COLO668 (cell line): ENCODE measurements around the gene CAMK2N1.

ENCODE experiments used
- DNase-seq: peaks from one replicate; lab custom pipeline; 2025; ENCODE audit not compliant: unreplicated experiment; lab: John Stamatoyannopoulos, UW

The CAMK2N1 gene

DNA sequence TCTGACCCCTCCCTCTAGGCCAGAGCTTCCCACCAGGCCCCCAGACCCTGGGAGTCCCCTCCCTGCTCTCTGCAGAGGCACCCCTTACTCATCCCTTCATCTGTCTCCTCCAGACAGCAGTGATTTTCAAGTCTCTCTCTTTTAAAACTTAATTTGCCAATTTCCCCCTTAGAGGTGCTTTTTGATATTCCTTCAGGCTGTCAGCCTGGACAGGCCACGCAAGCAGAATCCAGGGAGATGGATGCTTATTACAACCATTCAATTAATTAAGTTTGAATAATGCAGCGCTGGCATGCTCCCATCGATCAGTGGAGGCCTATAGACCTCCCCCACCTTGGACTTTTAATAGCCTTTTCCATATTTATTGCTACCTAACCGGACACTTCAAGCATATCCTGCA is 6.2 kb downstream of the CAMK2N1 start:
- no peak for DNase-seq

DNA sequence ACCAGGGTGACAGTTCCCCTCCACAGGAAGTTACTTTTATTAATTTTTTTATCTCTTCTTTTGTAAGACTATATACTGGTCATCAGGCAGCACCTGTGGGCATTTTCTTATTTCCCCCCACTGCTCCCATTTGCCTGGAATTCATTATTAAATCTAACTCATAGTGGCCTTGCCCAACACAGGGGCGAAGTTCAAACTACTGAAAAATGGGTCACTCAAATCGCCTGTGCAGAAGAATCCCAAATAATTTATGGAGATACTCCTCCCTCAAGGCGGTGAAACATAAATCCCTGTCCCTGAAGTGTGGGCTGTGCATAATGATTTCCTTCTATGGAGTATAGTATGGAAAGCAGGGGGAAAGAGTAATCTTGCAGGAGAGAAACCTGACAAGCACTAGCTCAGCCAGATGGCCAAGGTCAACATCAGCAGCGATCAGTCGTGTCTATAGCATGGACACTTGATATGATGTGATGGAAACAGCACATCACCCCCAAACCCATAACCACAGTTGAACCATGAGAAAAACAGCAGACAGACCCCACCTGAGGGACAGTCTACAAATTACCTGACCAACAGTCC is 7.9 kb downstream of the CAMK2N1 start:
- DNase-seq, result no peak

DNA sequence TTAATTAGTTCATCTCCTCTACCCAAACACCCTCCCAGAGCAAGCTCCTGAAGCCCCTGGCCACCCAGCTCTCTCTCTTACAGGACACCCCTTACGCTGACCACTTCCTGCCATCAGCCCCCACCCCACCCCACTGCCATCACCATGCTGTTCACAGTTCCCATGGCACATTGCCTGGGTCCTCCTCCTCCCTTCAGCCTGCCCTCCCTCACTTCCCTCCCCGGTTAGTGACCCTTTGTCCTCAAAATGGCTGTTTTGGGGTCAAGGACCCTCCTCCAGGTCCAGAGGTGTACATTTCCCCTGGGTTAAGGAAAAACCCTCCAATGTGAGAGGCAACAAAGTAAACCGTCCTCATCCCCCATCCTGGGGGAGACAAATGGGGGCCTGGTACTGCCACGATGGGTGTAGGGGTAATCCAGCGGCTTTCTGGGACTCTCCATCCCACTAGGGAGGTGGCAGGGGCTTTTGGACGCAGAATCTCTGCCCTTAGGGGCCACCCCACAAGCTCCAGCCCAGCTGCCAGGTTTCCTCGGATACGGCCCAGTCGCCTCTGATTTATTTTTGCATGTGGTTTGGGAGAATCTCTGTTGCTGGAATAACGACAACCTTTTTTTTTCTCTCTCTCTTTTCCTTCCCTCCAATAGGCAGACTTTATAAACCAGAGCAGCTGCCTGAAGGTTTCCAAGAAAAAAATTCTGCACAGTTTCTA is 8.5 kb downstream of the CAMK2N1 start:
- no peak for DNase-seq

DNA sequence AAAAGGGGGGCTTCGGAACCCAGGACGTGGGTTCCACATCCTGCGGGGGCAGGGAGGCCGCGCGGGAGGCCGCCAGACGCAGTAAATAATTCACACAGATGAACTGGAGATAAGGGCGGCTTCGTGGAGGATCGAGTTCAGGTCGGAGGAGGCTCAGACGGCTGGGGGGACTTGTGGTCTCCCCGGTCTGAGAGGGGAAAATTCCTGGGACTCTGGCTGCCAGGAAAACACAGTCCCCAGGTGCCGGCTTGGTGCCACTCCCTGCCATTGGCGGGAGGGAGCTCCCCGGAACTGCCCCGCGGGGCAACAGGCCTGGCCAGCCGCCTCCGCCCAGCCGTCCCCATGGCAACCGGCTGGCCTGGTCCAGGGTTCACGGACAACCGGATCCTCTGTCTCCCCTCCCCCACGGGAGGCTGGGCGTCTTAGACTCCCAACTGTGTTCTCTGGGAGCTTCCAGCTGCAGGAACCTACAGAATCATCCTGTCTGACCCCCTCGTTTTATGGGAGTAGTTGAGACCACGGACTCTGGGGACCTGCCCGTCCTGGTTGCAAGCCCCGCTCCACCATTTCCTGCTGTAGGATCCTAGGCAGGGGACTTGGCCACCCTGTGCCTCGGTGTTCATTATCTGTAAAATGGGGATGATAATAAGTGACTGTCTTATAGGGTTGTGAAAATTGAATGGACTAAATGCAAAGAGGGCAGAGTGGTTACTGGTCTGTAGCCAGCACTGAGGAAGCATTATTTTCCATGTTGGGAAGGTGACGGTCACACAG is 9.6 kb downstream of the CAMK2N1 start:
- DNase-seq, result peak; percentile 99

DNA sequence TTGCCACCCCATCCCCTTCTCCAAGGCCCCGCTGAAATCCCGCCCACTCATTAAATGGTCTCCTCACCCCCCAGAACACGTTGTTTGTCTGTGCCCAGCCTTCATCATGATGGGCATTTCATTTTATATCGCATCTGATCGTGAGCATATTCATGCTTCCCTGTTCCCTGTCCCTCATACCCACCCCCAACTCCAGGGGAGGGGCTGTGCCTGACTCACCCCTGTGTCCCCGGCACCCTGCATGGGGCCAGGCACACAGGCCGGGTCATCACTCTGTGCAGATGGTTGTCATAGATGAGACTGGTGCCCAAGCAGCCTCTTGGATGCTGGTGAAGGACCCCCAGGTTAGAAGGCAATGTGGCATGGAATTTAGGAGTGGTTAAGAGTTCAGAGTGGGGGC is 11.0 kb downstream of the CAMK2N1 start:
- DNase-seq, result no peak

DNA sequence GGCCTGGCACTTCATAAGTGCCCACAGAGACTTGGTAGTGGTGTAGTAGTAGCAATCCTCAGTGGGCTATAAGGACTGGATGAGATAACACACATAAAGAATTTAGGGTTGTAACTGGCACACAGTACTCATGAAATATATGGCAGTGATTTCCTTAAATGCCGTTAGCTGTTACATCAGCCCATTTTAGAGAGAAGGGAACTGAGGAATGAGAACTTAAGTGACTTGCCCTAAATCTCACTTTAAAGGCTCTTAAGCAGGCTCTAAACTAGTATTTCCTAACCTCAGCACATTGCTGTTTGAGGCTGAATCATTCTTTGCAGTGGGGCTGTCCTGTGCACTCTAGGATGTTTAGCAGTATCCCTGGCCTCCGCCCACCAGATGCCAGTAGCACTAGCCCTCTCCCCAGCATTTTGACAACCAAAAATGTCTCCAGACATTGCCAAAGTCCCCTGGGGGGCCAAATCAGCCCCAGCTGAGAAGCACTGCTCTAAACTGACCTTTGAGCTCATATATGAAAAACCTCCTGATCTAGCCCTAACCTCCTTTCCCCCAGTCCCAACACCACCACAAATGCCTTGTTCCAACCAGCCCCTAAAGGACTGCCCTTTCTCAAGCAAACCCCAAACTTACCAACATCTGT is 11.6 kb downstream of the CAMK2N1 start:
- no peak for DNase-seq

DNA sequence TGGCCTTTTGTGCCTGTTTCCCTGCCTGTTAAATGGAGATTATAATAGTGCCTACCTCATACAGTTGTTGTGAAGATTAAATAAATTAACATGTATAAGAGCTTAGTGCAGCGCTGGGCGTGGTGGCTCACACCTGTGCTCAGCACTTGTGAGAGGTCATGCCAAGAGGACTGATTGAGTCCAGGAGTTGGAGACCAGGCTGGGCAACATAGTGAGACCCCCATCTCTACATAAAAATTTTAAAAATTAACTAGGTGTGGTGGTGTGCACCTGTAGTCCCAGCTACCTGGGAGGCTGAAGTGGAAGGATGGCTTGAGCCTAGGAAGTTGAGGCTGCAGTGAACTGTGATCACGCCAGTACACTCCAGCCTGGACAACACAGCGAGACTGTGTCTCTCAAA is 12.1 kb downstream of the CAMK2N1 start:
- no peak for DNase-seq

DNA sequence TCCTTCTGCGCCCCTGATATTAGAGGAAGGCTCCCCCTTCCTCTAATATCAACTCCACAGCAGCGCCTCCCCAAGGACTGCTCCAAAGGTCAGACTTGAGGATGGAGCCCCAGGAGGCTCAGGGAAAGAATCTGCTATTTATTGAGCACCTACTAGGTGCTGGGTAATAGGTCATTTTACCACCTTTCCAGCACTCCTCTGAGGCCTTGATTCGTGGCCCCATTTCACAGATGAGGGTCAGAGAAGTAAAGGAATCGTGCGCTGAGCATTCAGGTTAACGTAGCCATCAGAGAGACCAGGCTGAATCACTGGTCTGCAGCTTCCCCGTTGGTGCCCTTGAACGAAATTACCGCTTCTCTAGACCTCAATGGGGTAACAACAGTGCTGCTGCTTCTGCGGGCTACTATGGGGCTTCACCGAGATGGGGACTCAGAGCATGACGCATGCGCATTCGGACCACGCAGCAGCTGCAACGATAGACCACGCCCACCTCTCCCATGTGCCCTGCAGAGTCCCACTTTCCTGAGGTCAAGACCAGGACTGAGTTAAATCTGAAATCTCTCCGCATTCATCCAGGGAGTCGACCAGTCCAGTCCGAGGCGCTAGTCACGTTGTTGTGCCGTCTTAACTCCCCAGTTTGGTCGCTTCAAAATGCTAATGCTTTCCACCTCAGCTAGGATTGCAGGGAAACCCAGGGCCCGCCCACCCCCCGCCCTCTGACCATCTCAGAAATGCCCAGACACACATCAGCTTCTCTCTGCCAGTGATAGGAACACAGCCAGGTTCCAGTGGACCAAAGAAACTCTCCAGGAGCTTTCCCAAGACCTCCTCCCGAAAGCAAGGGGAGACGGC is 12.9 kb downstream of the CAMK2N1 start:
- no peak for DNase-seq

DNA sequence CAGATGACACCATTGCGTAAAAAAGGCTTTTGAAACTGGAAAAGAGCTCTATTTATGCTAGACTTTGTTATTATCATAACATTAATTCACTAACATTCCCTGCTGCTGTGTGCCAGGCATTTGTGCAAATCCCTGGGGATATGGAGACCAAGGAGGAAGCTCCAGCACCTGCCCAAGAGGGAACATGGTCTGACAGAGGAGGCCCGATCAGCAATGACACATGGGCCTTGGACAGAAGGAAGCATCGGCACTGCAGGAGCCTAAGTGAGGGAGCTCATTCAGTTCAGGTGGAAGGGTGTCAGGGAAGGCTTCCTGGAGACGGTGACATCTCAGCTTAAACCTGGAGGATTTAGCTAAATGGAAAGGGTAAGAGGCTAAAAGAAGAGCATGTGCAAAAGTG is 13.9 kb downstream of the CAMK2N1 start:
- DNase-seq, result no peak

DNA sequence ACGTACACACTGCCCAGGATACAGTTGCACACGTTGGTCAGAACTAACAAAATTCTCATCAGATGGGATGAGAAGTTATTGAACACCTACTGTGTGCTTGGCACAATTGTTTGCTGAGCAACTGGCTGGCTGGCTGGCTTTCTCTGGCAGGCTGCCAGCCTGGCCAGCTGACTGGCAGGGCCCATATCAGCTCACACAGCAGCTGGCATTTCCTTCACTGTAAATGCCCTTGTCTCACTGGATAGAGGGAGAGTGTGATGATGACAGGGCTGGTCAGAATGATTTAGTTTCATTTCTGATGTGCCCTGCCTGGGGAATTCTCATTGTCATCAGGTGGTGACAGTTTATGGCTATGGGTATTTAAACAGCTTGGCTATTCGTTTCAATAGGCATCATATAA is 15.8 kb downstream of the CAMK2N1 start:
- DNase-seq, result peak; percentile 92

DNA sequence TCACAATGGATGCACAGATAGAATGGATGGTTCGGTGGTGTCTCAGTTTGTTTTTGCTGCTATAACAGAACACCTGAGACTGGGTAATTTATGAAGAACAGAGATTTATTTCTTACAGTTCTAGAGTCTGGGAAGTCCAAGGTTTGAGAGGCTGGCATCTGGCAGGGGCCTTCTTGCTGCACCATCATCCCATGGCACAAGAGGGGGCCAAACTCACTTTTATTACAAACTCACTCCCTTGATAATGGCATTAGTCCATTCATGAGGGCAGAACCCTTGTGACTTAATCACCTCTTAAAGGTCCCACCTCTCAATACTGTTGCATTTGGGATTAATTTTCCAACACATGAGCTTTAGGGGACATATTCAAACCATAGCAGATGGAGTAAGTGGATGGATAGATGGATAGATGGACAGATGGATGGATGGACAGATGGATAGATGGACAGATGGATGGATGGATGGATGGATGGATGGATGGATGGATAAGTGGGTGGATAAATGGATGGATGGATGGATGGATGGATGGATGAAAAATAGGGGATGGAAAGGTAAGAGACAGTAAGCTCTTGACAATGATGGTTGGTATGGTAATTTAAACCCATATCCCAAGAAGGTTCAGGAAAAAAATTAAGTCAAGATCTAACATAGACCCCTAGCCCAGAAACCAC is 16.5 kb downstream of the CAMK2N1 start:
- no peak for DNase-seq

DNA sequence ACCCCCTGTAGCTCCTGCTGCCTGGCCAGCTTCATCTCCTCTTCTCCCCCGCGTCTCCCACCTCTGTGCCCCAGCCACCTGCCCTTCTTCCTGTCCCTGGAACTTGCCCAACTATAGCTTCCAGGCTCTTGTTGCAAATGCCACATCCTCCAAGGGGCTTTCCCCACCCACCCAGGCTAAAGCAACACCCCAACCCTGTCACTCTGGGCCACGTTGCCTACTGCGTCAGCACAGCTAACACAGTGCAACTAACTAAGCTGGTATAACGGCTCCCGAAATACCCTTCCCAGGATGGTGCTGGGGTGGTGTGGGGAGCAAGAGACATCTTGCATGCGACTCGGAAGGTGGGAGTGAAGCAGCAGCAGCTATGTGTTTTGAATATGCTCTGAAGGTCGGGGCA is 19.7 kb downstream of the CAMK2N1 start:
- no peak for DNase-seq

DNA sequence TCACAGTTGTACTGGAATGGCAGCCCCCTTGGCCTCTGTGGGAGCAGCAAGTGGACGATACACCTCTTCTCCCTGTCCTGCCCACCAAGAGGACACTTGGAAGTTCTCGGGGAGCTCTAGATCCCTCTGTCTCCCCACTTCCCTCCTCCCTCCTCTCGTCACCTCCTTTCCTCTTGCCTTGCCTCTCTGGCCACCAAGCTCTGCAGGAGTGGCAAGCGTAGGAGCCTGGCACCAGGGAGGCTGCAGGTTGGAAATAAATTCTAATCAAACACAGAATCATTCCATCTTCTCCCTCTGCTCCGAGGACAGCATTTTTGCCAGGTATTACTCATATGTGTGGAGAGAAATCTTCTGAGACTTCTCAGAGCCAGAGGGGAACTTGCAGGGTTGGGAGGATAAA is 20.8 kb downstream of the CAMK2N1 start:
- no peak for DNase-seq

DNA sequence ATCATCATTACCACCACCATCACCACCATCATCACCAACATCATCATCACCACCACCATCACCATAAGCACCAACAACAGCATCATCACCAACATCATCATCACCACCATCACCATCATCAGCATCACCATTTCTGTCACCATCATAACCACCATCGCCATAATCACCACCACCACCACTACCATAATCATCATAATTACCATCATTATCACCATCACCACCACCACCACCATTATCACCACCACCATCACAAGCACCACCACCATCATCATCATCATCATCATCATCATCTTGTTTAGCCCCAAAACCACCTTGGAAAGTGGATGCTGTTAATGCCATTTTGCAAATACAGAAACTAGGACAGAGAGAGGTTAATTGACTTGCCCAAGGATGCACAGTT is 22.5 kb downstream of the CAMK2N1 start:
- no peak for DNase-seq

DNA sequence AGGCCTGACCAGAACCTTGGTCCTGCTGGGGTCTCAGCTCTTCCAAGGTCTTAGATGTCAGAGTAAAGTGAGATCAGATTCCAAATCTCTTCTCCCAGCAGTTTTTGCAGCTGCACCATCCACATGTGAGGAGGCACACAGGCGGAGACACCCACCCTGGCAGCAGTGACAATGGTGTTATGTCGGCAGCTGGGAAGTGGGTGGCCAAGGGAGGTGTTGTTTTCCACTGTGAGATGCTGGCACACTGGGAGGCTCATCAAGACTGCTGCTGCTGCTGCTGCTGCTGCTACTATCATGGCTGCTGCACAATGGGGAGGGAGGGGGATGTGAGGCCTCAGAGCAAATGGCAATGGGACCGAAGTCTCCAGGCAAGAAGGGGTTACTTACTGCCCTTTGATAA is 23.6 kb downstream of the CAMK2N1 start:
- DNase-seq, result no peak

DNA sequence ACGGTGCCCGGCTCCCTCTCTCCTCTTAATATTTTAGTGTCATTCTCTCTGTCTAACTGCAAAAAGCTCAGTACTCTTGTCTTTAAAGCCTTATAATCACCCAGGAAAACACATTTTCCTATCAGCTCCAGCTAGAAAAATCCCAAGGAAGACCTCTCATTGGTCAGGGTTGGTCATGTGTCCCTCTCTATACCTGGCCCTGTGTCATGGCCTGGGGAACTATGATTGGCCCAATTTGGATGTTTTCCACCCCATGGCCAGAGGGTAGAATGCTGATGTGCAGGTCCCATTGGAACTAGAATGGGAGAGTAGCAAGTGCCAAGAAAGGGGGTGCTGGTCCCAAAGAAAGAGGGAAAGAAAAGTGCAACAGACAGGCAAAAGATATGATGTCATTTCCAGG is 27.3 kb downstream of the CAMK2N1 start:
- no peak for DNase-seq

DNA sequence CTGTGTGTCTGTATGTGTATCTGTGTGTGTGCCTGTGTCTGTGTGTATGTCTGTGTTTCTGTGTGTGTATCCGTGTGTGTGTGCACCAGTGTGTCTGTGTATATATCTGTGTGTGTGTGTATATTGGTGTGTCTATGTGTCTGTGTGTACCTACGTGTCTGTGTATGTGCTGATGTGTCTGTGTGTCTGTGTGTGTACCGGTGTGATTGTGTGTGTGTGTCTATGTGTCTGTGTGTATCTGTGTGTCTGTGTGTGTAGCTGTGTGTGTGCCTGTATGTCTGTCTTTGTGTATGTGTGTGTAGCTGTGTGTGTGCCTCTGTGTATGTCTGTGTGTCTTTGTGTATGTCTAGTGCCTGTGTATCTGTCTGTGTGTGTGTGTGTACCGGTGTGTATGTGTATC is 32.0 kb downstream of the CAMK2N1 start:
- no peak for DNase-seq

DNA sequence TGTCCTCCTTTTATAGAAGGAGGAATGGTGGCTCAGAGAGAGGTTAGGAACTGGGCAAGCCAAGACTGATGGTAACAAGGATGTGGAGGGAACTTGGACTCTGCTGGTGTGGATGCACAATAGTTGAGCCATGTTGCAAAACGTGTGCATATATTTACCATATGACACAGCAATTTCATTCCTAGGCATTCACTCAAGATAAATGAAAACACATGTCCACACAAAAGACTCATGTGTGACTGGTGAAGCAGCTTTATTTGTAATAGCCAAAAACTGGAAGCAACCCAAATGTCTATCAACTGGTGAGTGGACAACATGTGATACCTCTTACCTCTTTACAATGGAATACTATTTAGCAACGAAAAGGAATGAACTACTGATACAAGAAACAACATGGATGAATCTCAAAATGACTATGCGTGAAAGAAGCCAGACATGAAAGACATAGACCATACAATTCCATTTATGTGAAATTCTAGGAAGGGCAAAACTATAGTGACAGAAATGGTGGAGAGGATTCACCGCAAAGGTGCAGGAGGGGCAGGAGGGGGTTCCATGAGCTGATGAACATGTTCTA is 36.2 kb downstream of the CAMK2N1 start:
- no peak for DNase-seq

DNA sequence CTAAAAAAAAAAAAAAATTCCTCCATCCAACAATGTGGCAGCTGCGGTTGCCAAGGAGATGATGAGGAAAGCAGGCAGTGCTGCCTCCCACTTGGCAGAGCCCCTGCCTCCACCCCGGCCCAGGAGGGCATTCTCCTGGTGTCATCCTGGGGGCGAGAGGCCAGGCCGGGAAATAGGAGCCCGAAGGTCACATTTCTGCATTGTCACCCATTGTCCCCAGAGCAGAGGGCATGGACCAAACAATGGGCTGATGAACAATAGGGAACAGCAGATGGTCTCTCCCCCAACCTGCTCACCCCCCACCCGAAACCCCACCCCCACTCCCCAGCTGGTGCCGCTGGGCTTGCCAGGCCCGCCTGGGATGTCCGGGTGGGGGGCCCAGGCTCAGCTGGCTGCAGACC is 37.3 kb downstream of the CAMK2N1 start:
- peak; percentile 78 for DNase-seq

DNA sequence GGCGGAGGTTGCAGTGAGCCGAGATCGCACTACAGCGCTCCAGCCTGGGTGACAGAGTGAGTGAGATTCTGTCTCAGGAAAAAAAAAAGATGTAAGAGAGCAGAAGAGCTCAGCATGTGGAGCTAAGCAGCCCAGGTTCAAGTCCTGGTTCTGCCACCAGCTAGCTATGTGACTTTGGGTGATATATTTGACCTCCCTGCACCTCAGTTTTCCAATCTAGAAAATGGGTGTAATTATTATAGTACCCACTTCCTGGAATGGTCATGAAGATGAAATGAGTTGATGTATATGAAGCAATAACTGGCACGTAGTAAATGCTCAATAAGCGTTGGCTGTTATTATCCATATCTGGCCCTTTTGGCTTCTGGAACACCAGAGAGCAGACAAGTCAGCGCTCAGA is 38.2 kb downstream of the CAMK2N1 start:
- DNase-seq, result no peak
